Transverse colon (tissue), 4 donors: ENCODE results near the gene ALDH4A1.
"Not testable (repeated sequence)": the region's sequence is repeated elsewhere in the genome, so short reads cannot be mapped to it uniquely, and the experiment has no call there.

Experiments
- EP300 ChIP-seq: sonication (generic); formaldehyde crosslinking; IDR thresholded peaks from one replicate; pipeline ENCODE4 v1.6.1; 2017; ENCODE audit warnings: antibody characterized with exemption, low read depth
- POLR2A ChIP-seq: fragments of 450-650 bp; IDR thresholded peaks from one replicate; pipeline ENCODE4 v1.6.1; 2016; ENCODE audit warnings: antibody characterized with exemption, mild to moderate bottlenecking, moderate library complexity
- POLR2AphosphoS5 ChIP-seq, 3 donors: sonication (generic); formaldehyde crosslinking; IDR thresholded peaks; one replicate each; pipeline ENCODE4 v1.6.1; 2016; ENCODE audit warnings: antibody characterized with exemption in 3 of 3
- TF ChIP-seq, protein P1 (sequence below), 5 experiments: fragments of 200-600 bp in 3 of 5; fragments of 450-650 bp in 2 of 5; sonication (generic) in 3 of 5; IDR thresholded peaks; 1 replicate in 2 of 5; 2 replicates in 3 of 5; pipeline ENCODE4 v1.5.1; 2016 to 2017; ENCODE audit warnings: antibody characterized with exemption in 5 of 5, inconsistent platforms in 3 of 5, mild to moderate bottlenecking in 2 of 5, moderate library complexity in 1 of 5

DNA sequence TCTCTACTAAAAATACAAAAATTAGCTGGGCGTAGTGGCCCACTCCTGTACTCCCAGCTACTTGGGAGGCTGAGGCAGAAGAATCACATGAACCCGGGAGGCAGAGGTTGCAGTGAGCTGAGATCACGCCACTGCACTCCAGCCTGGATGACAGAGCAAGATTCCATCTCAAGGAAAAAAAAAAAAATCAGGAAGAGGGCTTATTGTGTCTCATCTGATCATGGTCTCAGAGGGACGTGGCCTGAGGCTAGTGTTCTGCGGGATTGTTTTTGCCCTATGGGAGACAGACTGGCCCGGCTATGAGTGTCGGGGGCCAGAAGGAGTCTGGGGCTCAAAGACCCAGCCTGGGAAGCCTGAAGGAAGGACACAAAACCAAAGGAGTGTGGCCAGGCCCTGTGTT is 10.5 kb downstream of the ALDH4A1 start:
- not testable (repeated sequence) for TF ChIP-seq POLR2AphosphoS5 (IDR thresholded peaks at IDR 0.05); EP300; POLR2A
- TF ChIP-seq, protein P1, sequence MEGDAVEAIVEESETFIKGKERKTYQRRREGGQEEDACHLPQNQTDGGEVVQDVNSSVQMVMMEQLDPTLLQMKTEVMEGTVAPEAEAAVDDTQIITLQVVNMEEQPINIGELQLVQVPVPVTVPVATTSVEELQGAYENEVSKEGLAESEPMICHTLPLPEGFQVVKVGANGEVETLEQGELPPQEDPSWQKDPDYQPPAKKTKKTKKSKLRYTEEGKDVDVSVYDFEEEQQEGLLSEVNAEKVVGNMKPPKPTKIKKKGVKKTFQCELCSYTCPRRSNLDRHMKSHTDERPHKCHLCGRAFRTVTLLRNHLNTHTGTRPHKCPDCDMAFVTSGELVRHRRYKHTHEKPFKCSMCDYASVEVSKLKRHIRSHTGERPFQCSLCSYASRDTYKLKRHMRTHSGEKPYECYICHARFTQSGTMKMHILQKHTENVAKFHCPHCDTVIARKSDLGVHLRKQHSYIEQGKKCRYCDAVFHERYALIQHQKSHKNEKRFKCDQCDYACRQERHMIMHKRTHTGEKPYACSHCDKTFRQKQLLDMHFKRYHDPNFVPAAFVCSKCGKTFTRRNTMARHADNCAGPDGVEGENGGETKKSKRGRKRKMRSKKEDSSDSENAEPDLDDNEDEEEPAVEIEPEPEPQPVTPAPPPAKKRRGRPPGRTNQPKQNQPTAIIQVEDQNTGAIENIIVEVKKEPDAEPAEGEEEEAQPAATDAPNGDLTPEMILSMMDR (IDR thresholded peaks at IDR 0.05) = not testable (repeated sequence)
